ENCODE data around the gene CCND2. TPM values are rescaled to one million over a fixed set of nuclear protein-coding genes. Genes with fewer than 3 reads are reported as not detected.

Gene CCND2
- total RNA-seq, 1 experiment from 2014 or later, result 0.09 TPM

DNA sequence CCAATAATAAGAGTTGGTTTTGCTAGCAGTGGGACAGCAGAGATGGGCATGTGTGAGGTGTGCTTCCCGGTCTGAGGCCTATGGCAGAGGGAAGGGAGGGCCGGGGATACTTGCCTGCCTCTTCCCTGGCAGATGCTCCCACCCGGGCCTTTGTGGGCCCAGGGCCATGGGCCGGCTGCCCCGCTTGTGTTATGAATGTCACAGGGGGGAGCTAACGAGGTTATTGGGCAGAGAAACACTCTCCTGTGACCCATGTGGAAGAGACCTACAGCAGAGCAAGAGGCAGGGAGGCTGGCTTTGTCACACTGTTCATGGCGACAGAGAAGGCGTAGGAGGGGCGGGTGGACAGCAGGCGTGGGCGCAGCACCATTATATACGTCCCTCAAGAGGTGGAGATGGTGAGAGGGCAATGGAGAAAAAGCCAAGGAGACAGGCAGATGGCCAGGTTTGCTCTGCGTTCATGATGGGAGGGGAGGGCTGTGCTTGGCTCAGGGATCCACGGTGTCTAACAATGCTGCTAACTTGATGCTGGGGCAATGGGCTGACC is 13.3 kb downstream of the CCND2 start:
- no peak for TF ChIP-seq EZH2 (IDR thresholded peaks at IDR 0.05; ENCODE audit: low read depth)
- TF ChIP-seq, protein P1, sequence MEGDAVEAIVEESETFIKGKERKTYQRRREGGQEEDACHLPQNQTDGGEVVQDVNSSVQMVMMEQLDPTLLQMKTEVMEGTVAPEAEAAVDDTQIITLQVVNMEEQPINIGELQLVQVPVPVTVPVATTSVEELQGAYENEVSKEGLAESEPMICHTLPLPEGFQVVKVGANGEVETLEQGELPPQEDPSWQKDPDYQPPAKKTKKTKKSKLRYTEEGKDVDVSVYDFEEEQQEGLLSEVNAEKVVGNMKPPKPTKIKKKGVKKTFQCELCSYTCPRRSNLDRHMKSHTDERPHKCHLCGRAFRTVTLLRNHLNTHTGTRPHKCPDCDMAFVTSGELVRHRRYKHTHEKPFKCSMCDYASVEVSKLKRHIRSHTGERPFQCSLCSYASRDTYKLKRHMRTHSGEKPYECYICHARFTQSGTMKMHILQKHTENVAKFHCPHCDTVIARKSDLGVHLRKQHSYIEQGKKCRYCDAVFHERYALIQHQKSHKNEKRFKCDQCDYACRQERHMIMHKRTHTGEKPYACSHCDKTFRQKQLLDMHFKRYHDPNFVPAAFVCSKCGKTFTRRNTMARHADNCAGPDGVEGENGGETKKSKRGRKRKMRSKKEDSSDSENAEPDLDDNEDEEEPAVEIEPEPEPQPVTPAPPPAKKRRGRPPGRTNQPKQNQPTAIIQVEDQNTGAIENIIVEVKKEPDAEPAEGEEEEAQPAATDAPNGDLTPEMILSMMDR (conservative IDR thresholded peaks at IDR 0.05), result no peak
- Histone ChIP-seq H3K79me2 (ENCODE audit: low read depth) (no peaks in the 10 kb centered on the region), H4K20me1 (ENCODE audit: insufficient read depth) (no peaks in the 10 kb centered on the region), H3K4me3 (no peak overlapping the region), H3K27ac (no peak overlapping the region), H3K4me2 (no peak overlapping the region), H3F3A (ENCODE audit: insufficient read depth, low read depth) (no peaks in the 10 kb centered on the region), H3K4me1 (replicated peaks; ENCODE audit: insufficient read depth) (no peaks in the 10 kb centered on the region), H2AFZ (no peak overlapping the region), H3K27me3 (ENCODE audit: insufficient read depth, low read depth) (peaks cover 100% of the 10 kb centered on the region), H3K36me3 (ENCODE audit: low read depth) (no peaks in the 10 kb centered on the region), H3K9me2 (ENCODE audit: insufficient read depth) (no peaks in the 10 kb centered on the region), H3K9me3 (ENCODE audit: insufficient read depth, low read depth) (no peaks in the 10 kb centered on the region)
- ChIA-PET CTCF (no interaction called here), POLR2A (ENCODE audit: unreplicated experiment) (no interaction called here)
- no TSS peak for BruUV-seq (replicated peaks)
- DNase-seq, result no peak
- intact Hi-C loops (cut with micrococcal nuclease; ENCODE audit: unreplicated experiment), result no loop called here

DNA sequence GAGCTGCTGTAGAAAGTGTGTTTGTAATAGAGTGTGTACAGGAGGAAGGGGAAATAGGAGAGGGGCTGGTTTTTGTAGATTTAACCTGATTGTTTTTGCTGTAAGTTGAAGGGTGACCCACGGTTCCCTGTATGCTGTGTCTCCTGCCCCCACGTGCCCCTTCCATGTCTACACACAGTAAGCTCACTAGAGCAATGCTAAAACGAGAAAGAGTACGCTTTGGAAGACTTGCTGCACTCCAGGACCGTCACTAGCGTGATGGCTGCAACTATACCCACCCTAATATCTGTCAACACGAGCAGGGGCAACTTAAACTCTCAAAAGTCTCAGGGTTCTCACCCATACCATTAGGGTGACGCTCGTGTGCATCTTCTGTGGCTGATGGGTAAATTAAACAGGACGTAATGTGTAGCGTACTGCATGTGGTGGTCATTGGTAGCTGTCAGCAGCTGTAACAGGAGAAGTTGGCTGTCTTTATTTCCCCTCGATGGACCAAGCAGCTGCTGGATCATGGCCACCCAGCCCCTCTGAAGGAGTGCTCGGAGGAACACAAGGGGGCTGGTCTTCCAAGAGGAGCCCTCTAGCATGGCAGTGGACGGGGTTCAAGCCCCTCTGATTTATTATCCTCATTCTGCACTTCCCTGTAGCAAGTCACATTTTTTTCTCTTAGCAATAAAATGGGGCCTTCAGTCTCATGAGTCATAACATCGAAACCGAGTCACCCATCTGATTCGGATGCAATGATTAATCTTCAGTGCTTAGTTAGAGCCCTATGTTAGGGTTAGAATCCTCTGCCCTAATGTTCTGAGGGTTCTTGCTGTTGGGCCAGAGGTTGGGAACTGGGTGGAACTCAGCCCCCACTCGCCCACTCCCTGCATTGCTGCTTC is 14.0 kb downstream of the CCND2 start:
- peaks cover 100% of the 10 kb centered on the region for H3K27me3 ChIP-seq (ENCODE audit: insufficient read depth, low read depth)
- no peaks in the 10 kb centered on the region for H3K9me3 ChIP-seq (ENCODE audit: insufficient read depth, low read depth)
- no peak for DNase-seq
- no peaks in the 10 kb centered on the region for H3F3A ChIP-seq (ENCODE audit: insufficient read depth, low read depth)
- no peaks in the 10 kb centered on the region for H3K36me3 ChIP-seq (ENCODE audit: low read depth)
- no peak overlapping the region for H3K27ac ChIP-seq
- no peaks in the 10 kb centered on the region for H3K9me2 ChIP-seq (ENCODE audit: insufficient read depth)
- H3K4me1 ChIP-seq (replicated peaks; ENCODE audit: insufficient read depth), result no peaks in the 10 kb centered on the region
- no peak overlapping the region for H3K4me3 ChIP-seq
- intact Hi-C loops (cut with micrococcal nuclease; ENCODE audit: unreplicated experiment), result no loop called here
- ChIA-PET POLR2A (ENCODE audit: unreplicated experiment) (no interaction called here), CTCF (no interaction called here)
- no peak overlapping the region for H3K4me2 ChIP-seq
- no peaks in the 10 kb centered on the region for H4K20me1 ChIP-seq (ENCODE audit: insufficient read depth)
- H3K79me2 ChIP-seq (ENCODE audit: low read depth), result no peaks in the 10 kb centered on the region
- H2AFZ ChIP-seq, result no peak overlapping the region
- BruUV-seq (replicated peaks), result no TSS peak
- TF ChIP-seq, protein P1 (conservative IDR thresholded peaks at IDR 0.05), result no peak
- TF ChIP-seq EZH2 (IDR thresholded peaks at IDR 0.05; ENCODE audit: low read depth), result no peak

DNA sequence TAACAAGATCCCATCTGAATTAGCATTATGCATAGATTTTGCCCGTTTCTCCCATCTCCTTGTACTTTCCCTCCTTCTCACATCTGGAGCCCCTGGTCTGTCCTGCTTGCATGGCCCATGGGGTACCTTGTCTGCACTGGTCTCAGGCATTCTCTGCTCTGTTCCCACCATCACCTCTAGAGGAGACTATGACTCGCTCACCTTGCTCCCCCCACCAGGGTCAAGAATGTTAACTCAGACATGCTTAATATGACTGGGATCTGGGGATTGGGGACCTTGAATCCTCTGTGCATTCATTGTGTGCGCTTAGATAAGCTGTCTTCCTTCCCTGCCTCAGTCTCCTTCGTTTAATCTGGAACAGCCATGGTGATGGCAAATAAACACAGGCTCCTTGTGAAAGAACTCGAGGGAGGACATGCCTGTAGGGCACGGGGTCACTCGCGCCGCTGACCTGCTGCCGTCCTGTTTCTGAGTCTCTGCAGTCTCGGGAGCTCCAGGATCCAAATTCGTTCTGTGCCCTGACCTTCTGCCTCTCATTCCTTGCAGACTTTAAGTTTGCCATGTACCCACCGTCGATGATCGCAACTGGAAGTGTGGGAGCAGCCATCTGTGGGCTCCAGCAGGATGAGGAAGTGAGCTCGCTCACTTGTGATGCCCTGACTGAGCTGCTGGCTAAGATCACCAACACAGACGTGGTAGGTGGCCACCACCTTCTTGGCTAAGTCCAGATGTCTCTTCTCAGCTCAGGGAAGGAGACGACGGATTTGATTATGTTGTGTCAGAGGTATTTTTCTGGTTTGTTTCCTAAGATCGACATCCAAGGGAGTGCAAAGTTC is 15.0 kb downstream of the CCND2 start:
- H3F3A ChIP-seq (ENCODE audit: insufficient read depth, low read depth), result no peaks in the 10 kb centered on the region
- H3K9me2 ChIP-seq (ENCODE audit: insufficient read depth), result no peaks in the 10 kb centered on the region
- no peak overlapping the region for H3K4me3 ChIP-seq
- no peak for DNase-seq
- no peaks in the 10 kb centered on the region for H3K79me2 ChIP-seq (ENCODE audit: low read depth)
- no peaks in the 10 kb centered on the region for H3K4me1 ChIP-seq (replicated peaks; ENCODE audit: insufficient read depth)
- peaks cover 100% of the 10 kb centered on the region for H3K27me3 ChIP-seq (ENCODE audit: insufficient read depth, low read depth)
- no peaks in the 10 kb centered on the region for H3K9me3 ChIP-seq (ENCODE audit: insufficient read depth, low read depth)
- no peaks in the 10 kb centered on the region for H3K36me3 ChIP-seq (ENCODE audit: low read depth)
- ChIA-PET POLR2A (ENCODE audit: unreplicated experiment) (no interaction called here), CTCF (no interaction called here)
- no peaks in the 10 kb centered on the region for H4K20me1 ChIP-seq (ENCODE audit: insufficient read depth)
- H3K4me2 ChIP-seq, result no peak overlapping the region
- no peak for TF ChIP-seq EZH2 (IDR thresholded peaks at IDR 0.05; ENCODE audit: low read depth)
- TF ChIP-seq, protein P1 (conservative IDR thresholded peaks at IDR 0.05), result no peak
- no peak overlapping the region for H2AFZ ChIP-seq
- no TSS peak for BruUV-seq (replicated peaks)
- no peak overlapping the region for H3K27ac ChIP-seq
- intact Hi-C loops (cut with micrococcal nuclease; ENCODE audit: unreplicated experiment), result no loop called here
